Adipocyte (in vitro differentiated cells): ENCODE measurements around the gene VANGL2.

Experiments used
- DNase-seq: peaks from one replicate; pipeline ENCODE4 v3.0.0-alpha.2; 2015; ENCODE audit warnings: low read depth
- H3K27me3 ChIP-seq: replicated peaks from 2 replicates; pipeline ENCODE4 v1.7.0; 2013; ENCODE audit warnings: mild to moderate bottlenecking, low read length, moderate library complexity; ENCODE audit not compliant: control insufficient read depth, insufficient read depth
- H3K36me3 ChIP-seq: 2 replicates; pipeline ENCODE4 v1.7.0; 2013; ENCODE audit warnings: low read length, mild to moderate bottlenecking, moderate library complexity; ENCODE audit not compliant: control insufficient read depth, insufficient read depth, severe bottlenecking
- H3K4me1 ChIP-seq: 2 replicates; pipeline ENCODE4 v1.7.0; 2013; ENCODE audit warnings: mild to moderate bottlenecking, low read length, moderate library complexity; ENCODE audit not compliant: control insufficient read depth, insufficient read depth
- H3K4me3 ChIP-seq: 2 replicates; pipeline ENCODE4 v1.7.0; 2013; ENCODE audit warnings: mild to moderate bottlenecking, low read length, moderate library complexity
- H3K9ac ChIP-seq: 2 replicates; pipeline ENCODE4 v1.7.0; 2013; ENCODE audit warnings: mild to moderate bottlenecking, low read length, moderate library complexity
- H3K9me3 ChIP-seq: 2 replicates; pipeline ENCODE4 v1.7.0; 2013; ENCODE audit warnings: mild to moderate bottlenecking, low read length, moderate library complexity; ENCODE audit not compliant: control insufficient read depth

VANGL2 gene

GRCh38 chr1:160432371-160432786, 32.0 kb downstream of the VANGL2 start:
- Histone ChIP-seq H3K27me3 (peaks cover 11% of the 10 kb centered on the region), H3K9me3 (no peaks in the 10 kb centered on the region), H3K36me3 (no peaks in the 10 kb centered on the region), H3K4me3 (no peak overlapping the region), H3K4me1 (no peaks in the 10 kb centered on the region), H3K9ac (no peak overlapping the region)
- no peak for DNase-seq

GRCh38 chr1:160436966-160437365, 36.6 kb downstream of the VANGL2 start:
- Histone ChIP-seq H3K4me1 (no peaks in the 10 kb centered on the region), H3K9ac (no peak overlapping the region), H3K36me3 (no peaks in the 10 kb centered on the region), H3K4me3 (no peak overlapping the region), H3K9me3 (no peaks in the 10 kb centered on the region), H3K27me3 (peaks cover 8% of the 10 kb centered on the region)
- DNase-seq = no peak

GRCh38 chr1:160437432-160438316, 37.3 kb downstream of the VANGL2 start:
- H3K36me3 ChIP-seq = no peaks in the 10 kb centered on the region
- no peaks in the 10 kb centered on the region for H3K4me1 ChIP-seq
- H3K9ac ChIP-seq = no peak overlapping the region
- no peak for DNase-seq
- no peaks in the 10 kb centered on the region for H3K9me3 ChIP-seq
- no peak overlapping the region for H3K4me3 ChIP-seq
- peaks cover 8% of the 10 kb centered on the region for H3K27me3 ChIP-seq

GRCh38 chr1:160438317-160438918, 38.1 kb downstream of the VANGL2 start:
- Histone ChIP-seq H3K9ac (no peak overlapping the region), H3K4me3 (no peak overlapping the region), H3K27me3 (peaks cover 8% of the 10 kb centered on the region), H3K36me3 (no peaks in the 10 kb centered on the region), H3K4me1 (no peaks in the 10 kb centered on the region), H3K9me3 (no peaks in the 10 kb centered on the region)
- DNase-seq = no peak

- Histone ChIP-seq H3K36me3 (no peaks in the 10 kb centered on the region), H3K4me3 (no peak overlapping the region), H3K9me3 (no peaks in the 10 kb centered on the region), H3K4me1 (no peaks in the 10 kb centered on the region), H3K27me3 (peaks cover 5% of the 10 kb centered on the region), H3K9ac (no peak overlapping the region)
- no peak for DNase-seq
Measured at GRCh38 chr1:160438935-160439334, 38.6 kb downstream of the VANGL2 start.

- H3K27me3 ChIP-seq = peaks cover 5% of the 10 kb centered on the region
- H3K36me3 ChIP-seq = no peaks in the 10 kb centered on the region
- no peaks in the 10 kb centered on the region for H3K4me1 ChIP-seq
- H3K4me3 ChIP-seq = no peak overlapping the region
- DNase-seq = no peak
- H3K9ac ChIP-seq = no peak overlapping the region
- H3K9me3 ChIP-seq = no peaks in the 10 kb centered on the region
Measured at GRCh38 chr1:160439718-160440117, 39.4 kb downstream of the VANGL2 start.

- DNase-seq = no peak
- Histone ChIP-seq H3K4me3 (no peak overlapping the region), H3K4me1 (no peaks in the 10 kb centered on the region), H3K9ac (no peak overlapping the region), H3K27me3 (peaks cover 4% of the 10 kb centered on the region), H3K36me3 (no peaks in the 10 kb centered on the region), H3K9me3 (no peaks in the 10 kb centered on the region)
Measured at GRCh38 chr1:160446945-160447600, 46.7 kb downstream of the VANGL2 start.

- Histone ChIP-seq H3K27me3 (peaks cover 4% of the 10 kb centered on the region), H3K4me1 (no peaks in the 10 kb centered on the region), H3K4me3 (no peak overlapping the region), H3K36me3 (no peaks in the 10 kb centered on the region), H3K9ac (no peak overlapping the region), H3K9me3 (no peaks in the 10 kb centered on the region)
- no peak for DNase-seq
Measured at GRCh38 chr1:160449494-160449893, 49.1 kb downstream of the VANGL2 start.

GRCh38 chr1:160451119-160451858, 50.9 kb downstream of the VANGL2 start:
- Histone ChIP-seq H3K9me3 (no peaks in the 10 kb centered on the region), H3K36me3 (no peaks in the 10 kb centered on the region), H3K9ac (no peak overlapping the region), H3K27me3 (peaks cover 4% of the 10 kb centered on the region), H3K4me3 (no peak overlapping the region), H3K4me1 (no peaks in the 10 kb centered on the region)
- no peak for DNase-seq

- Histone ChIP-seq H3K9me3 (no peaks in the 10 kb centered on the region), H3K27me3 (no peaks in the 10 kb centered on the region), H3K4me1 (no peaks in the 10 kb centered on the region), H3K9ac (no peak overlapping the region), H3K36me3 (no peaks in the 10 kb centered on the region), H3K4me3 (no peak overlapping the region)
- DNase-seq = no peak
Measured at GRCh38 chr1:160451859-160452232, 51.5 kb downstream of the VANGL2 start.

GRCh38 chr1:160453443-160453842, 53.1 kb downstream of the VANGL2 start:
- no peak for DNase-seq
- Histone ChIP-seq H3K4me3 (no peak overlapping the region), H3K9me3 (no peaks in the 10 kb centered on the region), H3K36me3 (no peaks in the 10 kb centered on the region), H3K27me3 (no peaks in the 10 kb centered on the region), H3K9ac (no peak overlapping the region), H3K4me1 (no peaks in the 10 kb centered on the region)
